KMS-11 (cell line): ENCODE data around the gene ODAD3.

Experiments
- H2AFZ ChIP-seq: fragments of 200-600 bp; sonication (generic); 2 replicates; pipeline ENCODE4 v1.6.1; 2016; ENCODE audit warnings: antibody characterized with exemption, mixed run types, low read depth
- H3K27ac ChIP-seq: fragments of 200-600 bp; sonication (generic); 2 replicates; pipeline ENCODE4 v1.6.1; 2016; ENCODE audit warnings: mild to moderate bottlenecking, mixed run types
- H3K27me3 ChIP-seq: fragments of 200-600 bp; sonication (generic); 2 replicates; pipeline ENCODE4 v1.6.1; 2017; ENCODE audit warnings: mild to moderate bottlenecking, low read depth, mixed run types, moderate library complexity; ENCODE audit not compliant: insufficient read depth
- H3K36me3 ChIP-seq: fragments of 200-600 bp; sonication (generic); 2 replicates; pipeline ENCODE4 v1.6.1; 2017; ENCODE audit warnings: mild to moderate bottlenecking, mixed run types; ENCODE audit not compliant: insufficient read depth
- H3K4me1 ChIP-seq: fragments of 200-600 bp; sonication (generic); 2 replicates; pipeline ENCODE4 v1.6.1; 2016; ENCODE audit warnings: mild to moderate bottlenecking, low read depth, mixed run types; ENCODE audit not compliant: poor library complexity, severe bottlenecking
- H3K4me2 ChIP-seq: fragments of 200-600 bp; sonication (generic); 2 replicates; pipeline ENCODE4 v1.7.0; 2016; ENCODE audit warnings: mild to moderate bottlenecking, mixed run types
- H3K4me3 ChIP-seq: fragments of 200-600 bp; sonication (generic); IDR thresholded peaks from 2 replicates; pipeline ENCODE4 v1.6.1; 2017; ENCODE audit warnings: low read depth, low read length, mixed read lengths; ENCODE audit not compliant: insufficient read depth
- H3K79me2 ChIP-seq: fragments of 200-600 bp; sonication (generic); 2 replicates; pipeline ENCODE4 v1.6.1; 2016; ENCODE audit warnings: low read depth, mixed run types; ENCODE audit not compliant: insufficient read depth
- H3K9ac ChIP-seq: fragments of 200-600 bp; sonication (generic); 2 replicates; pipeline ENCODE4 v1.6.1; 2016; ENCODE audit warnings: mild to moderate bottlenecking, mixed run types
- H4K20me1 ChIP-seq: fragments of 200-600 bp; sonication (generic); 2 replicates; pipeline ENCODE4 v1.6.1; 2016; ENCODE audit warnings: mild to moderate bottlenecking, mixed run types; ENCODE audit not compliant: insufficient read depth
- TF ChIP-seq, protein P1 (sequence below): fragments of 200-600 bp; sonication (generic); conservative IDR thresholded peaks from 2 replicates; pipeline ENCODE4 v1.6.1; 2017; ENCODE audit warnings: low read depth, mild to moderate bottlenecking, antibody characterized with exemption, low read length, moderate library complexity, mixed read lengths

Gene ODAD3

GRCh38 chr19:11378319-11379189 lies 56.4 kb downstream of the ODAD3 start:
- Histone ChIP-seq H3K4me2 (no peak overlapping the region), H3K79me2 (no peaks in the 10 kb centered on the region), H3K27ac (no peak overlapping the region), H4K20me1 (no peaks in the 10 kb centered on the region), H3K4me3 (no peak overlapping the region), H3K4me1 (peaks cover 33% of the 10 kb centered on the region), H3K27me3 (no peaks in the 10 kb centered on the region), H2AFZ (no peak overlapping the region), H3K36me3 (no peaks in the 10 kb centered on the region), H3K9ac (no peak overlapping the region)
- TF ChIP-seq, protein P1, sequence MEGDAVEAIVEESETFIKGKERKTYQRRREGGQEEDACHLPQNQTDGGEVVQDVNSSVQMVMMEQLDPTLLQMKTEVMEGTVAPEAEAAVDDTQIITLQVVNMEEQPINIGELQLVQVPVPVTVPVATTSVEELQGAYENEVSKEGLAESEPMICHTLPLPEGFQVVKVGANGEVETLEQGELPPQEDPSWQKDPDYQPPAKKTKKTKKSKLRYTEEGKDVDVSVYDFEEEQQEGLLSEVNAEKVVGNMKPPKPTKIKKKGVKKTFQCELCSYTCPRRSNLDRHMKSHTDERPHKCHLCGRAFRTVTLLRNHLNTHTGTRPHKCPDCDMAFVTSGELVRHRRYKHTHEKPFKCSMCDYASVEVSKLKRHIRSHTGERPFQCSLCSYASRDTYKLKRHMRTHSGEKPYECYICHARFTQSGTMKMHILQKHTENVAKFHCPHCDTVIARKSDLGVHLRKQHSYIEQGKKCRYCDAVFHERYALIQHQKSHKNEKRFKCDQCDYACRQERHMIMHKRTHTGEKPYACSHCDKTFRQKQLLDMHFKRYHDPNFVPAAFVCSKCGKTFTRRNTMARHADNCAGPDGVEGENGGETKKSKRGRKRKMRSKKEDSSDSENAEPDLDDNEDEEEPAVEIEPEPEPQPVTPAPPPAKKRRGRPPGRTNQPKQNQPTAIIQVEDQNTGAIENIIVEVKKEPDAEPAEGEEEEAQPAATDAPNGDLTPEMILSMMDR: peak; percentile 53

- no peaks in the 10 kb centered on the region for H4K20me1 ChIP-seq
- H3K79me2 ChIP-seq: no peaks in the 10 kb centered on the region
- H3K4me1 ChIP-seq: peaks cover 34% of the 10 kb centered on the region
- TF ChIP-seq, protein P1: no peak
- H3K27me3 ChIP-seq: no peaks in the 10 kb centered on the region
- no peak overlapping the region for H3K27ac ChIP-seq
- no peak overlapping the region for H3K4me3 ChIP-seq
- no peaks in the 10 kb centered on the region for H3K36me3 ChIP-seq
- no peak overlapping the region for H2AFZ ChIP-seq
- no peak overlapping the region for H3K4me2 ChIP-seq
- H3K9ac ChIP-seq: no peak overlapping the region
Measured at GRCh38 chr19:11377756-11378155, 57.2 kb downstream of the ODAD3 start.

DNA sequence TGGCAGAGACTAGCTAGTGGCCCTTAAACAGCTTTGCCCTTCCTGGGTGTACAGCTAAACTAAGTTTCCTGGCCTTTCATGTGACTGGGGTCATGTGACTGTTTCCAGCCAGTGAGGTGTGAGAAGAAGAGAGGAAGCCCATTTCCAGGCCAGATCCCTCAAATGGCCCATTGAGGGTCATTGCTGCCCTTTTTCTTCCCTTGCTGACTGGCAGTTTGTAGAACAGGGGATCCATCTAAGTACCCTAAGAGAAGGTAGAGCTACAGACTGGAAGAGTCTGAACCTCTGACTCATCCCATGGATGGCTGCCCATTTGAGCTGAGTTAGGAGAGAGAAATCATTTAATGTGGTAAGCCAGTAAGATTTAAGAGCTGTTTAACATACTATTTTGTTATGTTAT lies 57.7 kb downstream of the ODAD3 start:
- Histone ChIP-seq H2AFZ (no peak overlapping the region), H3K4me1 (peaks cover 31% of the 10 kb centered on the region), H4K20me1 (no peaks in the 10 kb centered on the region), H3K9ac (no peak overlapping the region), H3K4me3 (no peak overlapping the region), H3K4me2 (0 out of 2 replicates have a peak overlapping the region, but pooled peaks have one; percentile 26), H3K36me3 (no peaks in the 10 kb centered on the region), H3K27ac (no peak overlapping the region), H3K27me3 (no peaks in the 10 kb centered on the region), H3K79me2 (no peaks in the 10 kb centered on the region)
- TF ChIP-seq, protein P1: no peak

DNA sequence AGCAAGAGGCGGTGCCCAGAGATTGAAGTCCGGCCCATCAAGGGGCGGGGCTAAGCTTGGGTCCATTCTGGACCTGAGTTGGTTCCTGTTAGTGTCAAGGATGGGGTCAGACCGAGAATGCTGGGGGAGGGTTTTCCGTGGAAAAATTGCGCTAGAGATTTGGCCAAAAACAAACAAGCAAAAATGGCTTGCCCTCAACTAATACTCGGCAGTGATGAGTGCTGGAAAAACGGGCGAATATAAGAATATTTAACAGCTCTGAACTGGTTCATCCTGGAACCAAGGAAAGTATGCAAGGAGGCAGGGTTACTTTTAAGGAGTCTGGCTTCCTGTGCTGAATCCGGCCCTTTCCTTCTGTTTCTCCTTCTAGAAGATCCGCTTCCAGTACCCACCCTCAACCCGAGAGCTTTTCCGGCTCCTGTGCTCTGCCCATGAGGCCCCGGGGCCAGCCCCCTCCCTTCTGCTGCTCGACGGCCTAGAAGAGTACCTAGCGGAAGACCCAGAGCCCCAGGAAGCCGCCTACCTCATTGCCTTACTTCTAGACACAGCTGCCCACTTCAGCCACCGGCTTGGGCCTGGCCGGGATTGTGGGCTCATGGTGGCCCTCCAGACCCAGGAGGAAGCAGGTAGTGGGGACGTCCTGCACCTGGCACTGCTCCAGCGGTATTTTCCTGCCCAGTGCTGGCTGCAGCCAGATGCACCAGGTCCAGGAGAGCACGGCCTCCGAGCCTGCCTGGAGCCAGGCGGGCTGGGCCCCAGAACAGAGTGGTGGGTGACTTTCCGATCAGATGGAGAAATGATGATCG lies 59.6 kb downstream of the ODAD3 start:
- H3K9ac ChIP-seq: no peak overlapping the region
- H3K4me1 ChIP-seq: peaks cover 27% of the 10 kb centered on the region
- no peaks in the 10 kb centered on the region for H3K36me3 ChIP-seq
- peak overlapping the region; percentile 9; the same call in 1 of the 2 replicates for H3K27ac ChIP-seq
- TF ChIP-seq, protein P1: no peak
- peak overlapping the region; percentile 31 for H3K4me2 ChIP-seq
- H3K4me3 ChIP-seq: no peak overlapping the region
- H3K79me2 ChIP-seq: no peaks in the 10 kb centered on the region
- no peaks in the 10 kb centered on the region for H4K20me1 ChIP-seq
- peak overlapping the region; percentile 32; the same call in 1 of the 2 replicates for H2AFZ ChIP-seq
- no peaks in the 10 kb centered on the region for H3K27me3 ChIP-seq
